Cardiac muscle cell (in vitro differentiated cells and primary cell): ENCODE results near the gene UBAP1. TPM values are rescaled to one million over a fixed set of nuclear protein-coding genes. Genes with fewer than 3 reads are reported as not detected.

Experiments used
- DNase-seq, 2 donors: peaks; one replicate each; pipeline versions ENCODE4 v3.0.0 to v3.0.0-alpha.2; 2010 to 2017; ENCODE audit warnings: low read depth in 1 of 2, low spot score in 1 of 2
- H3K27ac ChIP-seq: fragments of 200-600 bp; sonication (generic); 2 replicates; pipeline ENCODE4 v1.5.1; 2016
- H3K27me3 ChIP-seq: fragments of 200-600 bp; sonication (generic); 2 replicates; pipeline ENCODE4 v1.6.0; 2016; ENCODE audit warnings: control low read depth
- H3K36me3 ChIP-seq: fragments of 200-600 bp; sonication (generic); 2 replicates; pipeline ENCODE4 v1.5.1; 2016; ENCODE audit warnings: control low read depth
- H3K4me1 ChIP-seq: fragments of 200-600 bp; sonication (generic); 2 replicates; pipeline ENCODE4 v1.8.1; 2017; ENCODE audit warnings: low read depth, mild to moderate bottlenecking, mixed run types
- H3K4me3 ChIP-seq: fragments of 200-600 bp; sonication (generic); 2 replicates; pipeline ENCODE4 v1.5.1; 2016; ENCODE audit warnings: mild to moderate bottlenecking
- H3K9me3 ChIP-seq: fragments of 200-600 bp; sonication (generic); 2 replicates; pipeline ENCODE4 v1.5.1; 2017; ENCODE audit warnings: low read depth, mild to moderate bottlenecking, control low read depth
- CTCF ChIP-seq: IDR thresholded peaks from 2 replicates; pipeline ENCODE4 v1.5.1; 2012; ENCODE audit warnings: low read depth, mild to moderate bottlenecking, low read length
- polyA plus RNA-seq: library from polyadenylated mRNA; unstranded; fragments of >200 nt; fragmentation: Nextera tagmentation; extraction: Ambion mirVana; gene quantifications from 2 replicates; pipeline ENCODE4 v1.2.1, GENCODE V29; 2016
- total RNA-seq: library from RNA; depleted of rRNA; stranded (reverse); fragments of >200 nt; gene quantifications from 2 replicates; pipeline ENCODE4 v1.2.3, GENCODE V29; 2016

The UBAP1 gene
- total and polyA plus RNA-seq, 2 experiments from 2014 or later, result 28.6 to 52.3 TPM

GRCh38 chr9:34171753-34172535 lies 6.9 kb upstream of the UBAP1 start:
- Histone ChIP-seq H3K27me3 (no peaks in the 10 kb centered on the region), H3K27ac (no peak overlapping the region), H3K4me1 (no peaks in the 10 kb centered on the region), H3K9me3 (no peaks in the 10 kb centered on the region), H3K36me3 (no peaks in the 10 kb centered on the region), H3K4me3 (no peak overlapping the region)
- TF ChIP-seq CTCF, result no peak
- no peak for DNase-seq

DNA sequence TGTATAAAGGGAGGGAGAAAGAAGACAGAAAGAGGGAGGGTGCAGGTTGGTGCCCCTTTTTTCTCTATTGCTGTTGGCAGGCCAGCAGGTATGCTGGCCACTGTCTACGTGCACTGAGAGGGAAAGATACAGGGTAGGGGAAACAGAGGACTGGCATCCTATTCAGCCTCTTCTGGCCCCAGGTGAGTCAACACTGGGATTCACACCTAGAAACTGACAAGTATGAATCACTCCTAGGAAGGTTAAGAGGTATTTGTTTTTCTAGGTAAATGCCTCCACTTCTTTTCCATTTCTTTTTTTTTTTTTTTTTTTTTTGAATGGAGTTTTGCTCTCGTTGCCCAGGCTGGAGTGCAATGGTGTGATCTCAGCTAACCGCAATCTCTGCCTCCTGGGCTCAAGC lies 2.8 kb upstream of the UBAP1 start:
- no peak overlapping the region for H3K4me3 ChIP-seq
- no peak for TF ChIP-seq CTCF

GRCh38 chr9:34177593-34178435 lies 1.0 kb upstream of the UBAP1 start:
- peaks cover 12% of the 10 kb centered on the region for H3K4me1 ChIP-seq
- no peaks in the 10 kb centered on the region for H3K9me3 ChIP-seq
- no peaks in the 10 kb centered on the region for H3K36me3 ChIP-seq
- no peak for DNase-seq
- H3K27ac ChIP-seq, result peak overlapping the region; percentile 98
- H3K4me3 ChIP-seq, result peak overlapping the region; percentile 70
- TF ChIP-seq CTCF, result no peak
- H3K27me3 ChIP-seq, result no peaks in the 10 kb centered on the region

More for the DNA sequence above, 2.8 kb upstream of the UBAP1 start:
- Histone ChIP-seq H3K9me3 (no peaks in the 10 kb centered on the region), H3K36me3 (no peaks in the 10 kb centered on the region), H3K27ac (no peak overlapping the region), H3K4me1 (peaks cover 12% of the 10 kb centered on the region), H3K27me3 (no peaks in the 10 kb centered on the region)
- no peak for DNase-seq

GRCh38 chr9:34179213-34180136 lies 632 bp downstream of the UBAP1 start:
- H3K27ac ChIP-seq, result peak overlapping the region; percentile 98
- peak; percentile 76 to 82 for DNase-seq
- no peaks in the 10 kb centered on the region for H3K9me3 ChIP-seq
- H3K4me3 ChIP-seq, result peak overlapping the region; percentile 70
- no peak for TF ChIP-seq CTCF
- peaks cover 12% of the 10 kb centered on the region for H3K4me1 ChIP-seq
- no peaks in the 10 kb centered on the region for H3K36me3 ChIP-seq
- H3K27me3 ChIP-seq, result no peaks in the 10 kb centered on the region

GRCh38 chr9:34185778-34186551 lies 7.1 kb downstream of the UBAP1 start:
- Histone ChIP-seq H3K27me3 (no peaks in the 10 kb centered on the region), H3K27ac (peak overlapping the region; percentile 17), H3K4me1 (no peaks in the 10 kb centered on the region), H3K9me3 (no peaks in the 10 kb centered on the region), H3K4me3 (no peak overlapping the region), H3K36me3 (no peaks in the 10 kb centered on the region)
- TF ChIP-seq CTCF, result no peak
- peak in 1 of 2 donors; percentile 96 for DNase-seq
